ENCODE measurements around the gene MARCHF2.

MARCHF2 gene

DNA sequence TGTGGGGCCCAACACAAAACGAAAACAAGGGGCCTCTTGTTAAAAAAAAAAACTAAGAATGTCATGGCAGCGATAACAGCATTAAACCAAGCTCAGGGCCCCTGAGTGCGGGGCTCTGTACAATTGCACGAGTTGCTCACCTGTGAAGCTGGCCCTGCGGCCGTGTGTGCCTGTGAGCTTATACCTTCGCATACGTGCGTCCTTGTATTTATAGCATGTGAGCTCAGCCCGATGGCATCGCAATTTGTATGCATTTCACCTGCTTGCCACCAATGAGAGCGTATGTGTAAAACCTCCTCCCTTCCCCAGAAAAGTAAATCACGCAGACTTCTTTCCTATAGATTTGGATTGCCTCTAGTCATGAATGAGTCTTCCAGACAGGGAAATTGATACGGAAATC lies 48.8 kb downstream of the MARCHF2 start:
- TF ChIP-seq, protein P1, sequence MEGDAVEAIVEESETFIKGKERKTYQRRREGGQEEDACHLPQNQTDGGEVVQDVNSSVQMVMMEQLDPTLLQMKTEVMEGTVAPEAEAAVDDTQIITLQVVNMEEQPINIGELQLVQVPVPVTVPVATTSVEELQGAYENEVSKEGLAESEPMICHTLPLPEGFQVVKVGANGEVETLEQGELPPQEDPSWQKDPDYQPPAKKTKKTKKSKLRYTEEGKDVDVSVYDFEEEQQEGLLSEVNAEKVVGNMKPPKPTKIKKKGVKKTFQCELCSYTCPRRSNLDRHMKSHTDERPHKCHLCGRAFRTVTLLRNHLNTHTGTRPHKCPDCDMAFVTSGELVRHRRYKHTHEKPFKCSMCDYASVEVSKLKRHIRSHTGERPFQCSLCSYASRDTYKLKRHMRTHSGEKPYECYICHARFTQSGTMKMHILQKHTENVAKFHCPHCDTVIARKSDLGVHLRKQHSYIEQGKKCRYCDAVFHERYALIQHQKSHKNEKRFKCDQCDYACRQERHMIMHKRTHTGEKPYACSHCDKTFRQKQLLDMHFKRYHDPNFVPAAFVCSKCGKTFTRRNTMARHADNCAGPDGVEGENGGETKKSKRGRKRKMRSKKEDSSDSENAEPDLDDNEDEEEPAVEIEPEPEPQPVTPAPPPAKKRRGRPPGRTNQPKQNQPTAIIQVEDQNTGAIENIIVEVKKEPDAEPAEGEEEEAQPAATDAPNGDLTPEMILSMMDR (IDR thresholded peaks at IDR 0.05; ENCODE audit: low read depth, low read length), result no peak
- H3K4me3 ChIP-seq (ENCODE audit: low read depth, low read length), result no peak overlapping the region
- in situ Hi-C loops (cut with HindIII; ENCODE audit: low sequenced_read_pairs), result no loop called here
- DNase-seq (ENCODE audit: low read depth, low spot score), result no peak

- TF ChIP-seq, protein P1 (IDR thresholded peaks at IDR 0.05; ENCODE audit: low read depth, low read length), result no peak
- no peak for DNase-seq (ENCODE audit: low read depth, low spot score)
- in situ Hi-C loops (cut with HindIII; ENCODE audit: low sequenced_read_pairs), result no loop called here
Measured at GRCh38 chr19:8462571-8462970, 49.5 kb downstream of the MARCHF2 start.

DNA sequence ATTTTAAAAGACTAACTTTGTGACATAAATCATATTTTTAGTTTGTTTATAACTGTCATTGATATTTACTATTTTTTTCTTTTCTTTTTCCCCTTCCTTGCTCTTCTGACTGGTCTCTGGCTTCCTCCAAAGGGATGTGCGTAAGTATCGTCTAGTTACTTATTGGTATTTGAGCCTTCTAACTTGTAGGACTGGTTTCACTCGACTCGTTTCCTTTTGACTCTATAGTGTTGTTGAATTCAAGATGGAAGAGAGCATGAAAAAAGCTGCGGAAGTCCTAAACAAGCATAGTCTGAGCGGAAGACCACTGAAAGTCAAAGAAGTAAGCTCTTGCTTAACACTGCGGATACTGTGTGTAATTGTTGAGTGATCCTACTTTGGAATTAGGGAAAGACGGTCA lies 50.3 kb downstream of the MARCHF2 start:
- TF ChIP-seq, protein P1 (IDR thresholded peaks at IDR 0.05; ENCODE audit: low read depth, low read length), result no peak
- no peak for DNase-seq (ENCODE audit: low read depth, low spot score)
- in situ Hi-C loops (cut with HindIII; ENCODE audit: low sequenced_read_pairs), result no loop called here
- no peak overlapping the region for H3K4me3 ChIP-seq (ENCODE audit: low read depth, low read length)

More at GRCh38 chr19:8462571-8462970, 49.5 kb downstream of the MARCHF2 start:
- no peak overlapping the region for H3K4me3 ChIP-seq (ENCODE audit: low read depth, low read length)

GRCh38 chr19:8466018-8466417 lies 52.9 kb downstream of the MARCHF2 start:
- in situ Hi-C loops (cut with HindIII; ENCODE audit: low sequenced_read_pairs), result no loop called here
- no peak for DNase-seq (ENCODE audit: low read depth, low spot score)
- no peak overlapping the region for H3K4me3 ChIP-seq (ENCODE audit: low read depth, low read length)
- TF ChIP-seq, protein P1 (IDR thresholded peaks at IDR 0.05; ENCODE audit: low read depth, low read length), result no peak

- no peak overlapping the region for H3K4me3 ChIP-seq (ENCODE audit: low read depth, low read length)
- in situ Hi-C loops (cut with HindIII; ENCODE audit: low sequenced_read_pairs), result no loop called here
- TF ChIP-seq, protein P1 (IDR thresholded peaks at IDR 0.05; ENCODE audit: low read depth, low read length), result no peak
- no peak for DNase-seq (ENCODE audit: low read depth, low spot score)
Measured at GRCh38 chr19:8468124-8468523, 55.0 kb downstream of the MARCHF2 start.

GRCh38 chr19:8468761-8469373 lies 55.8 kb downstream of the MARCHF2 start:
- DNase-seq (ENCODE audit: low read depth, low spot score), result peak; percentile 58
- H3K4me3 ChIP-seq (ENCODE audit: low read depth, low read length), result no peak overlapping the region
- TF ChIP-seq, protein P1 (IDR thresholded peaks at IDR 0.05; ENCODE audit: low read depth, low read length), result no peak
- in situ Hi-C loops (cut with HindIII; ENCODE audit: low sequenced_read_pairs), result no loop called here
